ENCODE measurements around the gene DDI2. TPM values are rescaled to one million over a fixed set of nuclear protein-coding genes. Genes with fewer than 3 reads are reported as not detected.
A peak's percentile ranks its signal among the peaks of the same experiment; 100 is the strongest.

Gene DDI2
- total RNA-seq, 2 experiments from 2014 or later, result 23.5 to 40.8 TPM

DNA sequence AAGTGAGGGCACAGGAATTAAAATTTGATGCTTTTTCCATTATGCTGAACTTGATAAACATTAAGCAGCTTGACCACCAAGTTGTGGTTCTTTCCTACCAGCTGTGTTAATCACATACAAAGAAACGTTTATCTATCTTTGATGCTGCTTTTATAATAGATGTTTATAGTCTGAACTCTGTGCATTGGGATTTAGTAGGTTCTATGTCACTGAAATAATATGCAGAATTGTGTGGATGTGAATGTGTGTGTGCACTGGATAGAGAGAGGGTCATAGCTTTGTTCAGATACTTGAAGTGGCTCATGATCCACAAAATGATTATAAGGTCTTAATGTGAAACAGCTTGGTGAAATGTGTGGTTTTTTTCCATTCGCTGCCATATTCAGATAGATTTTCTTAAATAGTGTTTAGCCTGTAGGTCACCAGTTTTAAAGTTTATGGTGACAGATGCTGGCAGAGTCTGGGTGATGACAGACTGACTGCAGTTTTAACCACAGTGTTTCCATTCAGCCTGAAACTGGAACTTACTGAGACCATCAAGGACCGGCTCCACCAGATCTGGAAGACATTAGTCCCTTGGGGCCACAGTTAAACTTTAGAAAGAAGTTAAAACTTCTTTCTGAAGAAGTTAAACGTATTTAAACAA lies 10.2 kb downstream of the DDI2 start:
- no peaks in the 10 kb centered on the region for H3K9me2 ChIP-seq (ENCODE audit: insufficient read depth, low read length)
- no peak for DNase-seq (ENCODE audit: low spot score)
- no peaks in the 10 kb centered on the region for H3K9me3 ChIP-seq (ENCODE audit: low read length)
- no peak overlapping the region for H2AFZ ChIP-seq (ENCODE audit: low read length)
- peaks cover 67% of the 10 kb centered on the region for H3K36me3 ChIP-seq (ENCODE audit: insufficient read depth, low read length)
- CTCF ChIA-PET (ENCODE audit: unreplicated experiment), result no interaction called here
- intact Hi-C loops (cut with micrococcal nuclease; ENCODE audit: unreplicated experiment), result no loop called here
- H3K4me1 ChIP-seq (ENCODE audit: insufficient read depth, low read length, poor library complexity, severe bottlenecking), result peaks cover 6% of the 10 kb centered on the region
- peaks cover 18% of the 10 kb centered on the region for H4K20me1 ChIP-seq (ENCODE audit: insufficient read depth, low read length)
- TF ChIP-seq, protein P1, sequence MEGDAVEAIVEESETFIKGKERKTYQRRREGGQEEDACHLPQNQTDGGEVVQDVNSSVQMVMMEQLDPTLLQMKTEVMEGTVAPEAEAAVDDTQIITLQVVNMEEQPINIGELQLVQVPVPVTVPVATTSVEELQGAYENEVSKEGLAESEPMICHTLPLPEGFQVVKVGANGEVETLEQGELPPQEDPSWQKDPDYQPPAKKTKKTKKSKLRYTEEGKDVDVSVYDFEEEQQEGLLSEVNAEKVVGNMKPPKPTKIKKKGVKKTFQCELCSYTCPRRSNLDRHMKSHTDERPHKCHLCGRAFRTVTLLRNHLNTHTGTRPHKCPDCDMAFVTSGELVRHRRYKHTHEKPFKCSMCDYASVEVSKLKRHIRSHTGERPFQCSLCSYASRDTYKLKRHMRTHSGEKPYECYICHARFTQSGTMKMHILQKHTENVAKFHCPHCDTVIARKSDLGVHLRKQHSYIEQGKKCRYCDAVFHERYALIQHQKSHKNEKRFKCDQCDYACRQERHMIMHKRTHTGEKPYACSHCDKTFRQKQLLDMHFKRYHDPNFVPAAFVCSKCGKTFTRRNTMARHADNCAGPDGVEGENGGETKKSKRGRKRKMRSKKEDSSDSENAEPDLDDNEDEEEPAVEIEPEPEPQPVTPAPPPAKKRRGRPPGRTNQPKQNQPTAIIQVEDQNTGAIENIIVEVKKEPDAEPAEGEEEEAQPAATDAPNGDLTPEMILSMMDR (conservative IDR thresholded peaks at IDR 0.05; ENCODE audit: low read length), result no peak
- TF ChIP-seq EZH2phosphoT487 (IDR thresholded peaks at IDR 0.05; ENCODE audit: borderline replicate concordance, low read depth, low read length), result no peak
- peaks cover 61% of the 10 kb centered on the region for H3K79me2 ChIP-seq (ENCODE audit: insufficient read depth, low read depth, low read length)
- H3K4me3 ChIP-seq (ENCODE audit: low read depth, low read length, poor library complexity, severe bottlenecking), result no peak overlapping the region
- TSS peak; percentile 37 for BruUV-seq (replicated peaks)
- H3K27ac ChIP-seq (ENCODE audit: low read depth, low read length, poor library complexity, severe bottlenecking), result no peak overlapping the region
- POLR2A ChIA-PET, result interaction anchor here (1.0 to 1.2 kb wide), 2 partner anchors 9 to 11 kb away, joined by 3 to 4 read pairs; no protein-coding TSS in a partner anchor
- no peak overlapping the region for H3K4me2 ChIP-seq (ENCODE audit: low read length)

- peaks cover 67% of the 10 kb centered on the region for H3K36me3 ChIP-seq (ENCODE audit: insufficient read depth, low read length)
- peaks cover 18% of the 10 kb centered on the region for H4K20me1 ChIP-seq (ENCODE audit: insufficient read depth, low read length)
- ChIA-PET POLR2A (no interaction called here), CTCF (ENCODE audit: unreplicated experiment) (no interaction called here)
- peaks cover 56% of the 10 kb centered on the region for H3K79me2 ChIP-seq (ENCODE audit: insufficient read depth, low read depth, low read length)
- no peak overlapping the region for H3K4me2 ChIP-seq (ENCODE audit: low read length)
- intact Hi-C loops (cut with micrococcal nuclease; ENCODE audit: unreplicated experiment), result no loop called here
- no peak for DNase-seq (ENCODE audit: low spot score)
- TF ChIP-seq, protein P1 (conservative IDR thresholded peaks at IDR 0.05; ENCODE audit: low read length), result no peak
- no peak for TF ChIP-seq EZH2phosphoT487 (IDR thresholded peaks at IDR 0.05; ENCODE audit: borderline replicate concordance, low read depth, low read length)
- BruUV-seq (replicated peaks), result no TSS peak
- H3K4me1 ChIP-seq (ENCODE audit: insufficient read depth, low read length, poor library complexity, severe bottlenecking), result peaks cover 6% of the 10 kb centered on the region
- H3K9me2 ChIP-seq (ENCODE audit: insufficient read depth, low read length), result no peaks in the 10 kb centered on the region
- H2AFZ ChIP-seq (ENCODE audit: low read length), result no peak overlapping the region
- no peak overlapping the region for H3K4me3 ChIP-seq (ENCODE audit: low read depth, low read length, poor library complexity, severe bottlenecking)
- H3K27ac ChIP-seq (ENCODE audit: low read depth, low read length, poor library complexity, severe bottlenecking), result no peak overlapping the region
- no peaks in the 10 kb centered on the region for H3K9me3 ChIP-seq (ENCODE audit: low read length)
Measured at GRCh38 chr1:15628003-15628402, 10.7 kb downstream of the DDI2 start.

- BruUV-seq (replicated peaks), result no TSS peak
- H4K20me1 ChIP-seq (ENCODE audit: insufficient read depth, low read length), result no peaks in the 10 kb centered on the region
- H3K9me2 ChIP-seq (ENCODE audit: insufficient read depth, low read length), result no peaks in the 10 kb centered on the region
- H3K9me3 ChIP-seq (ENCODE audit: low read length), result no peaks in the 10 kb centered on the region
- peaks cover 92% of the 10 kb centered on the region for H3K36me3 ChIP-seq (ENCODE audit: insufficient read depth, low read length)
- H3K4me1 ChIP-seq (ENCODE audit: insufficient read depth, low read length, poor library complexity, severe bottlenecking), result no peaks in the 10 kb centered on the region
- 0 out of 2 replicates have a peak, but pooled peaks cover 2% of the 10 kb centered on the region for H3K79me2 ChIP-seq (ENCODE audit: insufficient read depth, low read depth, low read length)
- ChIA-PET CTCF (ENCODE audit: unreplicated experiment) (no interaction called here), POLR2A (interaction anchor here (0.9 to 1.0 kb wide), 3 partner anchors 16 to 64 kb away, joined by 3 to 4 read pairs (median 3); no protein-coding TSS in a partner anchor)
- H3K4me2 ChIP-seq (ENCODE audit: low read length), result no peak overlapping the region
- no peak overlapping the region for H3K4me3 ChIP-seq (ENCODE audit: low read depth, low read length, poor library complexity, severe bottlenecking)
- TF ChIP-seq, protein P1 (conservative IDR thresholded peaks at IDR 0.05; ENCODE audit: low read length), result no peak
- TF ChIP-seq EZH2phosphoT487 (IDR thresholded peaks at IDR 0.05; ENCODE audit: borderline replicate concordance, low read depth, low read length), result no peak
- no peak for DNase-seq (ENCODE audit: low spot score)
- intact Hi-C loops (cut with micrococcal nuclease; ENCODE audit: unreplicated experiment), result no loop called here
- H3K27ac ChIP-seq (ENCODE audit: low read depth, low read length, poor library complexity, severe bottlenecking), result no peak overlapping the region
- no peak overlapping the region for H2AFZ ChIP-seq (ENCODE audit: low read length)
Measured at GRCh38 chr1:15633756-15634420, 16.6 kb downstream of the DDI2 start.
